Stimulated activated CD8-positive, alpha-beta memory T cell treated with anti-CD3 and anti-CD28 coated beads, Interleukin-4, amount 100 ng/mL, for 4 hours (primary cell): ENCODE measurements around the gene MBNL1.
"Not testable (repeated sequence)": the region's sequence is repeated elsewhere in the genome, so short reads cannot be mapped to it uniquely, and the experiment has no call there.

Experiments used
- DNase-seq, 2 donors: peaks; one replicate each; pipeline ENCODE4 v3.0.0-alpha.2; 2020; ENCODE audit warnings: low read depth in 2 of 2, low spot score in 1 of 2

MBNL1 gene

GRCh38 chr3:152346058-152346457 lies 77.3 kb downstream of the MBNL1 start:
- no peak for DNase-seq

- no peak for DNase-seq
Observed at GRCh38 chr3:152346740-152347139, 78.0 kb downstream of the MBNL1 start.

- DNase-seq, result no peak
Observed at GRCh38 chr3:152348436-152349177, 79.9 kb downstream of the MBNL1 start.

GRCh38 chr3:152349392-152349791 lies 80.7 kb downstream of the MBNL1 start:
- DNase-seq, result no peak

- no peak for DNase-seq
Observed at GRCh38 chr3:152350139-152350538, 81.4 kb downstream of the MBNL1 start.

GRCh38 chr3:152350776-152351175 lies 82.0 kb downstream of the MBNL1 start:
- DNase-seq, result no peak

GRCh38 chr3:152352554-152352953 lies 83.8 kb downstream of the MBNL1 start:
- DNase-seq, result no peak

GRCh38 chr3:152353578-152353977 lies 84.8 kb downstream of the MBNL1 start:
- DNase-seq, result no peak

GRCh38 chr3:152355744-152356665 lies 87.3 kb downstream of the MBNL1 start:
- no peak for DNase-seq

GRCh38 chr3:152356870-152357276 lies 88.1 kb downstream of the MBNL1 start:
- no peak for DNase-seq

- no peak for DNase-seq
Observed at GRCh38 chr3:152357587-152357986, 88.9 kb downstream of the MBNL1 start.

GRCh38 chr3:152359385-152360248 lies 90.9 kb downstream of the MBNL1 start:
- DNase-seq, result no peak

GRCh38 chr3:152360302-152360701 lies 91.6 kb downstream of the MBNL1 start:
- no peak for DNase-seq

- no peak for DNase-seq
Observed at GRCh38 chr3:152360966-152361365, 92.2 kb downstream of the MBNL1 start.

GRCh38 chr3:152362086-152362485 lies 93.4 kb downstream of the MBNL1 start:
- no peak for DNase-seq

- no peak for DNase-seq
Observed at GRCh38 chr3:152364237-152364636, 95.5 kb downstream of the MBNL1 start.

- DNase-seq, result no peak
Observed at GRCh38 chr3:152365126-152365525, 96.4 kb downstream of the MBNL1 start.

- no peak for DNase-seq
Observed at GRCh38 chr3:152365766-152366593, 97.3 kb downstream of the MBNL1 start.

GRCh38 chr3:152367192-152367591 lies 98.5 kb downstream of the MBNL1 start:
- not testable (repeated sequence) for DNase-seq

- not testable (repeated sequence) for DNase-seq
Observed at GRCh38 chr3:152372633-152373032, 103.9 kb downstream of the MBNL1 start.
